Caco-2 (cell line): ENCODE data around the gene KLHL30. TPM values are rescaled to one million over a fixed set of nuclear protein-coding genes. Genes with fewer than 3 reads are reported as not detected.

Experiments
- BruUV-seq: library from RNA; stranded (reverse); fragments of 400-500 nt; replicated peaks from 2 replicates; lab custom pipeline; 2021; lab: Mats Ljungman, UMichigan
- CTCF ChIA-PET: fragments of 300-600 bp; sonication (Branson Sonifier 250); formaldehyde crosslinking; loops from one replicate; lab custom pipeline; 2022; ENCODE audit warnings: antibody characterized with exemption; lab: Charles Lee
- POLR2A ChIA-PET: fragments of 300-600 bp; sonication (Branson Sonifier 250); formaldehyde crosslinking; loops from one replicate; lab custom pipeline; 2022; ENCODE audit warnings: antibody characterized with exemption; lab: Charles Lee
- DNase-seq, 2 experiments: peaks; one replicate each; pipeline versions ENCODE4 v3.0.0 to v3.0.0-alpha.2; 2020 to 2022
- H3K27me3 ChIP-seq: replicated peaks from 2 replicates; pipeline ENCODE4 v1.6.0; 2011; ENCODE audit warnings: low read length; ENCODE audit not compliant: control insufficient read depth, insufficient read depth
- H3K36me3 ChIP-seq: 2 replicates; pipeline ENCODE4 v1.5.1; 2011; ENCODE audit warnings: low read length; ENCODE audit not compliant: control insufficient read depth, insufficient read depth
- H3K4me1 ChIP-seq: fragments of 250-450 bp; sonication (Bioruptor Pico); 2 replicates; pipeline ENCODE4 v1.5.1; 2020; ENCODE audit warnings: mild to moderate bottlenecking
- H3K4me3 ChIP-seq: 2 replicates; pipeline ENCODE4 v1.5.1; 2011; ENCODE audit warnings: low read depth, mild to moderate bottlenecking, control low read depth, low read length
- H3K9me3 ChIP-seq: fragments of 250-450 bp; sonication (Bioruptor Pico); 2 replicates; pipeline ENCODE4 v1.5.1; 2020; ENCODE audit warnings: mild to moderate bottlenecking, moderate library complexity
- H3K27ac Mint-ChIP-seq: one replicate; pipeline ENCODE4 v1.8.0; 2022; ENCODE audit warnings: mixed read lengths; ENCODE audit not compliant: unreplicated experiment
- H3K27me3 Mint-ChIP-seq: one replicate; pipeline ENCODE4 v1.8.0; 2022; ENCODE audit warnings: mixed read lengths; ENCODE audit not compliant: insufficient read depth, unreplicated experiment
- H3K36me3 Mint-ChIP-seq: one replicate; pipeline ENCODE4 v1.8.0; 2022; ENCODE audit warnings: mild to moderate bottlenecking, mixed read lengths; ENCODE audit not compliant: insufficient read depth, unreplicated experiment
- H3K4me1 Mint-ChIP-seq: one replicate; pipeline ENCODE4 v1.8.0; 2022; ENCODE audit warnings: low read depth, mixed read lengths; ENCODE audit not compliant: unreplicated experiment
- H3K4me3 Mint-ChIP-seq: one replicate; pipeline ENCODE4 v1.8.0; 2022; ENCODE audit warnings: mild to moderate bottlenecking, moderate library complexity, mixed read lengths; ENCODE audit not compliant: unreplicated experiment
- H3K9me3 Mint-ChIP-seq: one replicate; pipeline ENCODE4 v1.8.0; 2022; ENCODE audit warnings: mixed read lengths; ENCODE audit not compliant: unreplicated experiment
- intact Hi-C: fragments of 100-400 bp; cut with micrococcal nuclease; formaldehyde crosslinking; loops from one replicate; pipeline ENCODE4 v1.10.0; 2022; ENCODE audit not compliant: unreplicated experiment
- total RNA-seq: library from RNA; stranded (reverse); gene quantifications from 2 replicates; pipeline ENCODE4 v1.2.3, GENCODE V29; 2022
- TF ChIP-seq, protein P1 (sequence below), 2 experiments: fragments of 200-600 bp in 1 of 2; IDR thresholded peaks; 1 replicate in 1 of 2; 2 replicates in 1 of 2; pipeline versions ENCODE4 v1.5.1 to v1.8.0; 2011 to 2022; ENCODE audit warnings: antibody characterized with exemption in 1 of 2, control low read depth in 1 of 2, inconsistent platforms in 1 of 2, low read depth in 1 of 2, low read length in 1 of 2, mild to moderate bottlenecking in 1 of 2, moderate library complexity in 1 of 2; ENCODE audit not compliant: insufficient read depth in 1 of 2, severe bottlenecking in 1 of 2, unreplicated experiment in 1 of 2

Gene KLHL30
- total RNA-seq, 1 experiment from 2014 or later: 0.36 TPM

DNA sequence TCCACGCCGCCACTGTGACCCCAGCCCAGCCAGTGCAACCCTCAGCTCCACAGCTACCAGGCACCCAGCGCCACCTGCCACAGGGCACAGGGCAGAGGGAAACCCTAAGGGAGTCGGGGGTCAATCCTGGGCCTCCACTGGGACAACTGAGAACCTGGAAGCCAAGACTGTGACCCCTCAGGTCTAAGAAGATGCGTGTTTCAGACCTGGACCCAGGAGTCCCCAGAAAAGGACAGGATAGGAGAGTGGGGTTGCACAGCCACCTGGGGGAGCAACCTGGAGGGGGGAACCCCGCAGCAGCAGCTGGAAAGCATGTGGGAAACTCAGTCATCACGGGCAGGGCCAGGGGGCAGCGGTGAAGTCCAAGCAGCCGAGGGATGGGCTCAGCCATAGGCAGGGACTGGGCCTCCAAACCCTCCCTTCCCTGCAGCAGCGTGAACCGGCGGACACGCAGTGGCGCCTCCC is 34.2 kb upstream of the KLHL30 start:
- H3K27ac Mint-ChIP-seq: no peak overlapping the region
- H3K9me3 ChIP-seq: no peaks in the 10 kb centered on the region
- intact Hi-C loops: no loop called here
- H3K36me3 ChIP-seq: no peaks in the 10 kb centered on the region
- no peaks in the 10 kb centered on the region for H3K4me1 Mint-ChIP-seq
- BruUV-seq: no TSS peak
- no peak overlapping the region for H3K4me3 Mint-ChIP-seq
- TF ChIP-seq, protein P1, sequence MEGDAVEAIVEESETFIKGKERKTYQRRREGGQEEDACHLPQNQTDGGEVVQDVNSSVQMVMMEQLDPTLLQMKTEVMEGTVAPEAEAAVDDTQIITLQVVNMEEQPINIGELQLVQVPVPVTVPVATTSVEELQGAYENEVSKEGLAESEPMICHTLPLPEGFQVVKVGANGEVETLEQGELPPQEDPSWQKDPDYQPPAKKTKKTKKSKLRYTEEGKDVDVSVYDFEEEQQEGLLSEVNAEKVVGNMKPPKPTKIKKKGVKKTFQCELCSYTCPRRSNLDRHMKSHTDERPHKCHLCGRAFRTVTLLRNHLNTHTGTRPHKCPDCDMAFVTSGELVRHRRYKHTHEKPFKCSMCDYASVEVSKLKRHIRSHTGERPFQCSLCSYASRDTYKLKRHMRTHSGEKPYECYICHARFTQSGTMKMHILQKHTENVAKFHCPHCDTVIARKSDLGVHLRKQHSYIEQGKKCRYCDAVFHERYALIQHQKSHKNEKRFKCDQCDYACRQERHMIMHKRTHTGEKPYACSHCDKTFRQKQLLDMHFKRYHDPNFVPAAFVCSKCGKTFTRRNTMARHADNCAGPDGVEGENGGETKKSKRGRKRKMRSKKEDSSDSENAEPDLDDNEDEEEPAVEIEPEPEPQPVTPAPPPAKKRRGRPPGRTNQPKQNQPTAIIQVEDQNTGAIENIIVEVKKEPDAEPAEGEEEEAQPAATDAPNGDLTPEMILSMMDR (IDR thresholded peaks at IDR 0.05; ENCODE audit: insufficient read depth in 1 of 2, low read depth in 1 of 2, low read length in 1 of 2, severe bottlenecking in 1 of 2, unreplicated experiment in 1 of 2): no peak
- ChIA-PET CTCF (no interaction called here), POLR2A (no interaction called here)
- H3K4me3 ChIP-seq: no peak overlapping the region
- no peaks in the 10 kb centered on the region for H3K36me3 Mint-ChIP-seq
- no peak for DNase-seq
- H3K4me1 ChIP-seq: no peaks in the 10 kb centered on the region
- H3K27me3 ChIP-seq: no peaks in the 10 kb centered on the region
- no peaks in the 10 kb centered on the region for H3K27me3 Mint-ChIP-seq
- no peaks in the 10 kb centered on the region for H3K9me3 Mint-ChIP-seq

DNA sequence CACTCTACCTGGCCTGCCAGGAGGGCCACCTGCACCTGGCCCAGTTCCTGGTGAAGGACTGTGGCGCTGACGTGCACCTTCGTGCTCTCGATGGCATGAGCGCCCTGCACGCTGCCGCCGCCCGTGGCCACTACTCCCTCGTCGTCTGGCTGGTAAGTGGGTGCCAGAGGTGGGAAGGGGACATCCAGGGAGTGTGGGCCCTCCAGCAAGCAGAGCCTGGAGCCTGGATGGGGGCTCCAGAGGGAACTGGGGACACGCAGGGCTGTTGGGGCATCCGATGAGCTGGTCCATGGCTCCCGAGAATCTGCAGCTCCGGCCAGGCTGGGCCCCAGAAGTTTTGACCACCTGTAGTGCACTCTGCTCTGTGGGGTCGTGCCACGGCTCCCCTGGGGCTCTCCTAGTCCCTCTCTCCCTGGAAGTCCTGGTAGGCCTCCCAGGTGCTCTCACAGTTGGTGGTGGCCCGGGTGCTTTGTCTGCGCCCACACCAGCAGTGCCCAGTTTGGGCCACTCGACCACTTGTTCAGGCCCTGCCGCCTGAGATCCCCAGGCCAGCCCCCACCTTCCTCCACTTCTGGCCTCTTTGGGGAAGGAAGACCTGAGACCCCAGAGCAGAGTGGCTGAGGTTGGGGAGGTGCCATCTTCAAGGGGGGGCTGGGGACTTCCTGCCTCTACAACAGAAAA is 33.6 kb upstream of the KLHL30 start:
- no peak for DNase-seq
- Mint-ChIP-seq H3K27me3 (no peaks in the 10 kb centered on the region), H3K27ac (no peak overlapping the region), H3K4me1 (no peaks in the 10 kb centered on the region), H3K4me3 (no peak overlapping the region), H3K9me3 (no peaks in the 10 kb centered on the region), H3K36me3 (no peaks in the 10 kb centered on the region)
- H3K4me3 ChIP-seq: no peak overlapping the region
- intact Hi-C loops: no loop called here
- no peaks in the 10 kb centered on the region for H3K36me3 ChIP-seq
- TF ChIP-seq, protein P1 (IDR thresholded peaks at IDR 0.05; ENCODE audit: insufficient read depth in 1 of 2, low read depth in 1 of 2, low read length in 1 of 2, severe bottlenecking in 1 of 2, unreplicated experiment in 1 of 2): no peak
- CTCF ChIA-PET: interaction anchor here (0.7 kb wide), 1 partner anchor 33 kb away, joined by 3 read pairs; no protein-coding TSS in a partner anchor
- POLR2A ChIA-PET: no interaction called here
- no peaks in the 10 kb centered on the region for H3K27me3 ChIP-seq
- H3K4me1 ChIP-seq: no peaks in the 10 kb centered on the region
- no TSS peak for BruUV-seq
- H3K9me3 ChIP-seq: no peaks in the 10 kb centered on the region

DNA sequence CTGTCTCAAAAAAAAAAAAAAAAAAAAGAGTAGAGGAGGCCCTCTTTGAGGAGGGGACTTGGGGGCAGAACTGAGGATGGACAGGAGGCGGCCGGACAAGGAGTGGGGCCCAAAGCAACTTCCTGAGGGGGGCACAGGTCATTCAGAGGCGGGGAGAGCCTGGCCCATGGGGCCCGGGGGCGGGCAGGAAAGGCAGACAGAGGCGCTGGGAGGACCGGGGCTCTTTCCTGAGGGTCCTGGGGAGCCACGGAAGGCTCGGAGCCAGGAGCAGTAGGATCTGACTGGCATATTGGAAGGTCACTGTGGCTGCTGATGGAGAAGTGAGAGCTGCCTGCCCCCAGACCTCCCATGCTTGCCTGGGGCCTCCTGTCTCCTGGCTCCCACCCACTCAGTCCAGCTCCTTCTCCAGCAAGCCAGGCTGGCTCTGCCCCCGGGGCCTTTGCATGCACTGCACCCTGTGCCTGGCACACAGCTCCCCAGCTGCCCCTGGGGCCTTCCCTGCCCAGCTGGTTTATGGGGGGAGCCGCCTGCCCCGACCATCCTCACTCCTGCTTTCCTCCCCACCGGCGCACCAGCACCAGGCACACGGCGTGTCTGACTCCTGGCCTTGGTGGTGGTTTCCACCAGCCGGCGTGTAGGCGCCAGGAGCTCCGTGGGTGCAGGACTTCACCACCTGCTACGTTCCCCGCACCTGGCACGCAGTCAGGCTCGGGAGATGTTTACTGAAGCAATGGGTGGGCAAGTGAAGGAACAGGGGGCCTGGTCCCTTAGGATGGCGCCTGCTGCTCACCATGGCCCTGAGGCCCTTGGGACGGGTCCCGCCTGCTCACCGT is 32.7 kb upstream of the KLHL30 start:
- Mint-ChIP-seq H3K36me3 (no peaks in the 10 kb centered on the region), H3K27me3 (no peaks in the 10 kb centered on the region), H3K27ac (no peak overlapping the region), H3K4me1 (no peaks in the 10 kb centered on the region), H3K4me3 (no peak overlapping the region), H3K9me3 (no peaks in the 10 kb centered on the region)
- no peaks in the 10 kb centered on the region for H3K4me1 ChIP-seq
- no peaks in the 10 kb centered on the region for H3K9me3 ChIP-seq
- BruUV-seq: no TSS peak
- no peaks in the 10 kb centered on the region for H3K36me3 ChIP-seq
- no peak overlapping the region for H3K4me3 ChIP-seq
- DNase-seq: no peak
- ChIA-PET POLR2A (no interaction called here), CTCF (interaction anchor here (0.7 to 1.1 kb wide), 2 partner anchors 34 to 247 kb away, joined by 3 read pairs; no protein-coding TSS in a partner anchor)
- H3K27me3 ChIP-seq: no peaks in the 10 kb centered on the region
- intact Hi-C loops: no loop called here
- TF ChIP-seq, protein P1 (IDR thresholded peaks at IDR 0.05; ENCODE audit: insufficient read depth in 1 of 2, low read depth in 1 of 2, low read length in 1 of 2, severe bottlenecking in 1 of 2, unreplicated experiment in 1 of 2): no peak
